ENCODE measurements around the gene PACRG. TPM values are rescaled to one million over a fixed set of nuclear protein-coding genes. Genes with fewer than 3 reads are reported as not detected.

The PACRG gene
- polyA plus RNA-seq, 1 donor from 2014 or later, result 16.6 TPM

DNA sequence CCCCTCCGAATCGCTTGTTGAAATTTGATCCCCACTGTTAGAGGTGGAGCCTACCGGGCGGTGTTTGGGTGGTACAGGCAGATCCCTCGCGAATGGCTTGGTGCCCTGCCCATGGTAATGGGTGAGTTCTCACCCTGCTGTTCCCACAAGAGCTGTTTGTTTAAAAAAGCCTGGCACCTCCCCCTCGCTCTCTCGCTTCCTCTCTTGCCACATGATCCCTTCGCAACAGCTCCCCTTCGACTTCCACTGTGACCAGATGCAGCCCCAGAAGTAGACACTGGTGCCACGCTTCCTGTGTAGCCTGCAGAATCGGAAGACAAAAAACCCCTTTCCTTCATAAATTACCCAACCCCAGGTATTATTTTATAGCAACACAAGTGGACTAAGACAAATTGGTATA is 394.6 kb downstream of the PACRG start:
- H3K36me3 ChIP-seq (ENCODE audit: insufficient read depth, low read length), result no peaks in the 10 kb centered on the region
- H3K9ac ChIP-seq (ENCODE audit: low read length), result no peak overlapping the region
- TF ChIP-seq, protein P1, sequence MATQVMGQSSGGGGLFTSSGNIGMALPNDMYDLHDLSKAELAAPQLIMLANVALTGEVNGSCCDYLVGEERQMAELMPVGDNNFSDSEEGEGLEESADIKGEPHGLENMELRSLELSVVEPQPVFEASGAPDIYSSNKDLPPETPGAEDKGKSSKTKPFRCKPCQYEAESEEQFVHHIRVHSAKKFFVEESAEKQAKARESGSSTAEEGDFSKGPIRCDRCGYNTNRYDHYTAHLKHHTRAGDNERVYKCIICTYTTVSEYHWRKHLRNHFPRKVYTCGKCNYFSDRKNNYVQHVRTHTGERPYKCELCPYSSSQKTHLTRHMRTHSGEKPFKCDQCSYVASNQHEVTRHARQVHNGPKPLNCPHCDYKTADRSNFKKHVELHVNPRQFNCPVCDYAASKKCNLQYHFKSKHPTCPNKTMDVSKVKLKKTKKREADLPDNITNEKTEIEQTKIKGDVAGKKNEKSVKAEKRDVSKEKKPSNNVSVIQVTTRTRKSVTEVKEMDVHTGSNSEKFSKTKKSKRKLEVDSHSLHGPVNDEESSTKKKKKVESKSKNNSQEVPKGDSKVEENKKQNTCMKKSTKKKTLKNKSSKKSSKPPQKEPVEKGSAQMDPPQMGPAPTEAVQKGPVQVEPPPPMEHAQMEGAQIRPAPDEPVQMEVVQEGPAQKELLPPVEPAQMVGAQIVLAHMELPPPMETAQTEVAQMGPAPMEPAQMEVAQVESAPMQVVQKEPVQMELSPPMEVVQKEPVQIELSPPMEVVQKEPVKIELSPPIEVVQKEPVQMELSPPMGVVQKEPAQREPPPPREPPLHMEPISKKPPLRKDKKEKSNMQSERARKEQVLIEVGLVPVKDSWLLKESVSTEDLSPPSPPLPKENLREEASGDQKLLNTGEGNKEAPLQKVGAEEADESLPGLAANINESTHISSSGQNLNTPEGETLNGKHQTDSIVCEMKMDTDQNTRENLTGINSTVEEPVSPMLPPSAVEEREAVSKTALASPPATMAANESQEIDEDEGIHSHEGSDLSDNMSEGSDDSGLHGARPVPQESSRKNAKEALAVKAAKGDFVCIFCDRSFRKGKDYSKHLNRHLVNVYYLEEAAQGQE (IDR thresholded peaks at IDR 0.05; ENCODE audit: borderline replicate concordance), result no peak
- TF ChIP-seq SMC3 (conservative IDR thresholded peaks at IDR 0.05; ENCODE audit: poor library complexity), result no peak
- no peak for TF ChIP-seq EZH2 (IDR thresholded peaks at IDR 0.05; ENCODE audit: borderline replicate concordance, insufficient read depth, low read length, poor library complexity, severe bottlenecking)
- no peak for TF ChIP-seq MXI1 (conservative IDR thresholded peaks at IDR 0.05; ENCODE audit: poor library complexity, severe bottlenecking)
- TF ChIP-seq, protein P2, sequence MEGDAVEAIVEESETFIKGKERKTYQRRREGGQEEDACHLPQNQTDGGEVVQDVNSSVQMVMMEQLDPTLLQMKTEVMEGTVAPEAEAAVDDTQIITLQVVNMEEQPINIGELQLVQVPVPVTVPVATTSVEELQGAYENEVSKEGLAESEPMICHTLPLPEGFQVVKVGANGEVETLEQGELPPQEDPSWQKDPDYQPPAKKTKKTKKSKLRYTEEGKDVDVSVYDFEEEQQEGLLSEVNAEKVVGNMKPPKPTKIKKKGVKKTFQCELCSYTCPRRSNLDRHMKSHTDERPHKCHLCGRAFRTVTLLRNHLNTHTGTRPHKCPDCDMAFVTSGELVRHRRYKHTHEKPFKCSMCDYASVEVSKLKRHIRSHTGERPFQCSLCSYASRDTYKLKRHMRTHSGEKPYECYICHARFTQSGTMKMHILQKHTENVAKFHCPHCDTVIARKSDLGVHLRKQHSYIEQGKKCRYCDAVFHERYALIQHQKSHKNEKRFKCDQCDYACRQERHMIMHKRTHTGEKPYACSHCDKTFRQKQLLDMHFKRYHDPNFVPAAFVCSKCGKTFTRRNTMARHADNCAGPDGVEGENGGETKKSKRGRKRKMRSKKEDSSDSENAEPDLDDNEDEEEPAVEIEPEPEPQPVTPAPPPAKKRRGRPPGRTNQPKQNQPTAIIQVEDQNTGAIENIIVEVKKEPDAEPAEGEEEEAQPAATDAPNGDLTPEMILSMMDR (IDR thresholded peaks at IDR 0.05; ENCODE audit: poor library complexity, severe bottlenecking), result no peak
- TF ChIP-seq EP300 (conservative IDR thresholded peaks at IDR 0.05; ENCODE audit: poor library complexity, severe bottlenecking), result no peak
- no peak for TF ChIP-seq RAD21 (conservative IDR thresholded peaks at IDR 0.05)
- TF ChIP-seq POLR2AphosphoS5 (IDR thresholded peaks at IDR 0.05), result no peak
- TF ChIP-seq TAF1 (IDR thresholded peaks at IDR 0.05; ENCODE audit: low read depth), result no peak
- no peak overlapping the region for H2AFZ ChIP-seq (ENCODE audit: low read depth, low read length)
- no peak overlapping the region for H3K4me2 ChIP-seq (ENCODE audit: low read length)
- H3K27me3 ChIP-seq (ENCODE audit: insufficient read depth, low read depth, low read length), result no peaks in the 10 kb centered on the region
- H4K20me1 ChIP-seq (ENCODE audit: insufficient read depth), result no peaks in the 10 kb centered on the region
- H3K4me3 ChIP-seq (ENCODE audit: low read length), result no peak overlapping the region
- no peaks in the 10 kb centered on the region for H3K9me2 ChIP-seq (ENCODE audit: insufficient read depth, low read length)
- H3K27ac ChIP-seq (ENCODE audit: low read length), result no peak overlapping the region
- H3K9me3 ChIP-seq (ENCODE audit: low read length), result no peaks in the 10 kb centered on the region
- H3K79me2 ChIP-seq (replicated peaks; ENCODE audit: insufficient read depth, low read length), result no peaks in the 10 kb centered on the region
- no peaks in the 10 kb centered on the region for H3F3A ChIP-seq (ENCODE audit: insufficient read depth, low read length, poor library complexity, severe bottlenecking)

DNA sequence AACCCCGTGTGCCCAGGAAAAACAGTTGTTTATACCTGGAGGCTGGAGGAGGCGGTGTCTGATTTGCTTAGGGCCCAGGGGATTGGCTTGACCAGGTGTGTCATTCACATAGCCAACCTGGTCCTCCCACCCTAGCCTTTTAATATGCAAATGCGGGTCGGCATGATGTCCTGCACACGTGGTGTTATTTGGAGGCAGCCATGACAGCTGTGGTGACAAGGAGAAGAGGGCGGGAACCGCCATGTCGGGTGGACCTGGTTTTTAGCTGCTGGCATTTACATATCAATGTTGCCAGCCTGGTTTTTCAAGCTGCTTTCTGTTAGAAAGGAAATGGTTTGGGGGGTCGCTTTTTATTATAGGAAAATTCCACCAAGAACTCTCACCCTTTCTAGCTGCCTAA is 395.3 kb downstream of the PACRG start:
- Histone ChIP-seq H3K4me2 (ENCODE audit: low read length) (no peak overlapping the region), H3K4me3 (ENCODE audit: low read length) (no peak overlapping the region), H3K9ac (ENCODE audit: low read length) (no peak overlapping the region), H3K27me3 (ENCODE audit: insufficient read depth, low read depth, low read length) (no peaks in the 10 kb centered on the region), H3K9me2 (ENCODE audit: insufficient read depth, low read length) (no peaks in the 10 kb centered on the region), H2AFZ (ENCODE audit: low read depth, low read length) (no peak overlapping the region), H3K27ac (ENCODE audit: low read length) (no peak overlapping the region), H3K9me3 (ENCODE audit: low read length) (no peaks in the 10 kb centered on the region), H3F3A (ENCODE audit: insufficient read depth, low read length, poor library complexity, severe bottlenecking) (no peaks in the 10 kb centered on the region), H4K20me1 (ENCODE audit: insufficient read depth) (no peaks in the 10 kb centered on the region), H3K36me3 (ENCODE audit: insufficient read depth, low read length) (no peaks in the 10 kb centered on the region), H3K79me2 (replicated peaks; ENCODE audit: insufficient read depth, low read length) (no peaks in the 10 kb centered on the region)
- TF ChIP-seq EP300 (conservative IDR thresholded peaks at IDR 0.05; ENCODE audit: poor library complexity, severe bottlenecking), result no peak
- TF ChIP-seq, protein P1 (IDR thresholded peaks at IDR 0.05; ENCODE audit: borderline replicate concordance), result no peak
- no peak for TF ChIP-seq POLR2AphosphoS5 (IDR thresholded peaks at IDR 0.05)

Measured in neural cell (in vitro differentiated cells).